ENCODE data around the gene DAZ1. TPM values are rescaled to one million over a fixed set of nuclear protein-coding genes. Genes with fewer than 3 reads are reported as not detected.

DAZ1 gene
- not detected in 2 replicates for total RNA-seq

DNA sequence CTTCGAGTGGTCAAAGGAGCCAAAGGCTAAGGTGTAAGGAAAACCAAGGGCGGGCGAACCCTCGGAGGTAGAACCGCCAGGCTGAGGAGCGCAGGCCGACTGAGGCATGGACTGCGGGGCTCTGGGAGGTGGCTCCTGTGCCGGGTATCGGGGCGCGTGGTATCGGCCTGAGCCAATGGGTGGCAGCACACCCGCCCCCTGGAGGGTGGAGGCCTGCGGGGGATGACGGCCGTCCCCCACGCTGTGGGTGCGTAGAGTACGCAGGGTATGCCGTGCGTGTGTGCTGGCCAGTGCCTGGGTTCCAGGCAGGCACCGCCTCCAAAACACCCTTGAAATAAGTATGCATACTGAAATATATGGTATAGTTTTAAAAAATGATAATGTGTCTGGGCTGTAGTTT, at the start of gene DAZ1:
DAZ1 (minus strand) TSS at position 101 of the 400 bp plus-strand sequence. CDS start 208 bp downstream, outside the sequence.

DNA sequence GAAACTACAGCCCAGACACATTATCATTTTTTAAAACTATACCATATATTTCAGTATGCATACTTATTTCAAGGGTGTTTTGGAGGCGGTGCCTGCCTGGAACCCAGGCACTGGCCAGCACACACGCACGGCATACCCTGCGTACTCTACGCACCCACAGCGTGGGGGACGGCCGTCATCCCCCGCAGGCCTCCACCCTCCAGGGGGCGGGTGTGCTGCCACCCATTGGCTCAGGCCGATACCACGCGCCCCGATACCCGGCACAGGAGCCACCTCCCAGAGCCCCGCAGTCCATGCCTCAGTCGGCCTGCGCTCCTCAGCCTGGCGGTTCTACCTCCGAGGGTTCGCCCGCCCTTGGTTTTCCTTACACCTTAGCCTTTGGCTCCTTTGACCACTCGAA, 20.4 kb upstream of the DAZ1 start, which contains the start of gene DAZ2:
DAZ2 (plus strand) TSS at position 301 of the 400 bp plus-strand sequence. CDS start 208 bp downstream, outside the sequence.

Other genes starting within 250 kb of the DAZ1 start
- gene BPY2, start 214.7 kb downstream of the DAZ1 start, total RNA-seq: not detected in 2 replicates
- not detected in 2 replicates for gene DAZ2, start 20.5 kb upstream of the DAZ1 start, total RNA-seq